GM12892 (cell line): ENCODE data around the gene KCNMA1.

Source experiments
- DNase-seq: peaks from one replicate; pipeline ENCODE4 v3.0.0; 2011; ENCODE audit not compliant: insufficient read length
- FAIRE-seq: peaks from 2 replicates; lab custom pipeline; 2011; peaks lifted over from hg19 to GRCh38; lab: Jason Lieb, UNC
- POLR2A ChIP-seq: IDR thresholded peaks from 2 replicates; pipeline ENCODE4 v1.6.1; 2011; ENCODE audit warnings: low read depth, low read length, control low read depth
- POLR2AphosphoS5 ChIP-seq: IDR thresholded peaks from 2 replicates; pipeline ENCODE4 v1.6.1; 2011; ENCODE audit warnings: low read depth, low read length, control low read depth
- TAF1 ChIP-seq: IDR thresholded peaks from 2 replicates; pipeline ENCODE4 v1.6.1; 2011; ENCODE audit warnings: low read depth, mild to moderate bottlenecking, control low read depth, low read length, borderline replicate concordance

The KCNMA1 gene

GRCh38 chr10:77541944-77542343, 95.7 kb downstream of the KCNMA1 start:
- no peak for TF ChIP-seq POLR2A
- TF ChIP-seq TAF1: no peak
- no peak for TF ChIP-seq POLR2AphosphoS5
- DNase-seq (no peak), FAIRE-seq (no peak)

DNA sequence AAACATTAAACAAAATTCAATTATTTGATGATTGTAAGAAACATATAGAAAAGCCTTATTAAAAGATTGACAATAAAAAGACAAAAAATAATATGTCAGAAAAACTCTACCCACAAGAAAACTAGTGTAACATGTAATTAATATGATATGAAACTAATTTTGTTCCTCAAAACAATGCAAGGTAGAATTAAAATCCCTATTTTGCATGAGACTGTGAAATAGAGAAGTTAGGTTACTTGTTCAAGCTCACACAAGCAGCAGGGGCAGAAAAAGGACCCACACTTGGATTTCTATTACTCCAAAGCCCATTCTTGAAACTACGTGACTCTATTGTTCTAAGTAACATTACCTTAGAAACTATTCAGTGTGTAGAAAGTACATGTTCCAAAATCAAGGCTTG, 96.4 kb downstream of the KCNMA1 start:
- DNase-seq: no peak
- no peak for TF ChIP-seq TAF1
- no peak for TF ChIP-seq POLR2AphosphoS5
- TF ChIP-seq POLR2A: no peak
- no peak for FAIRE-seq

DNA sequence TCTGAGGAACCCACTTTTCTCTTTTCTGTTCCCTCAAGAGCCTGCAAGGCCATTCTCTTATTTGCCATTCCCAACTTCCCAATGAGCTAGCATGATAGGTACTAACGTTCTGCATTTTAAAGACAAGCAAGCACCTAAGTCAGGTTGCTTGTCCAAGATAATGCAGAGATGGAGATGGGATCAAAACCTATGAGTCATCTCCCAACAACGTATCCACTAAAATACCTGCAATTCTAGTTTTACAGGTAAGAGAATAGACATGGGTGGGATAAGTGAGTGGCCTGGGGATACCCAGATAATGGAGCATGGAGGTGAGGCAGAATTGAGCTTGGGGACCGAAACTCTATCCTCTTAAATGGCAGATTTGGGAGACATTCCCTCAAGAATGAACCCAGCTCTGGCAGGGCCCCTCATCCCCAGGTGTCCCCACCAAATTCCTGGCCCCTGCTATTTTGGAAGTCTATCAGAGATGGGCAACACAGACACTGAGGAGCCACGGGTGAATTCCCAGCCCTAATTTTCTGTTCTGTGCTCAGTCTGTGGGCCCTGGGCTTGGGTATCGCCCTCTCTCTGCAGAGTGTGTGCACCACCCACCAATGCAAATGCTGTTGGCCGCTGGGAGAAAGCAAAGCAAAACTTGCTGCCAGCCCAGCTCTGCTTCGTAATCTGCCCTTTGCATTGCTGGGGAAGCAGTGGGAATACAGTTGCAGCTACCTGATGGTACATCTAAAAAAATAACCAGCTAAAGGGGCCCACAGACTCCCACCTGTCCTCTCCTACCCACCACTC, 98.3 kb downstream of the KCNMA1 start:
- FAIRE-seq: no peak
- TF ChIP-seq TAF1: no peak
- TF ChIP-seq POLR2A: no peak
- no peak for TF ChIP-seq POLR2AphosphoS5

GRCh38 chr10:77537720-77538373, 99.8 kb downstream of the KCNMA1 start:
- DNase-seq (no peak), FAIRE-seq (no peak)
- no peak for TF ChIP-seq POLR2A
- TF ChIP-seq TAF1: no peak
- TF ChIP-seq POLR2AphosphoS5: no peak

More for the DNA sequence above, 98.3 kb downstream of the KCNMA1 start:
- no peak for DNase-seq

GRCh38 chr10:77537071-77537470, 100.5 kb downstream of the KCNMA1 start:
- FAIRE-seq (peak; percentile 42), DNase-seq (no peak)
- TF ChIP-seq POLR2AphosphoS5: no peak
- TF ChIP-seq POLR2A: no peak
- TF ChIP-seq TAF1: no peak

DNA sequence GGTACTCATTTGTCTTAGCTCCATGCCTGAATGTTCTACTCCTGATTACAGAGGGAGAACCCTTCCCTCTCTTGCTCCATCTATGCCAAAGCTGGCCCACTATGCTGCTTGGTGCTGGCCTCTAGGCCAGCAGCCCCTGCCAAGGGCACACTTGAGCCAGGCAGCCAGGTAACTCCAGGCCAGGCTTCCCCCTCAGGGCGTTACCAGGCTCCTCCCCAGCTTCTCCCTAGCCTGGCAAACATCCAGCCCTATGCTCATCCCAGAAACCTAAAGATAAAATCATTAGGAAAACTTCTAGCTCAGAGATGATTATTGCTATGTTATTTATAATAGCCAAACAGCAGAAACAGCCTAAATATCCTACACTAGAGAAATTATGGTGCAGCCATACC, 103.7 kb downstream of the KCNMA1 start:
- no peak for DNase-seq
- no peak for FAIRE-seq
- TF ChIP-seq POLR2A (no peak), TAF1 (no peak), POLR2AphosphoS5 (no peak)

GRCh38 chr10:77533146-77533886, 104.3 kb downstream of the KCNMA1 start:
- FAIRE-seq (no peak), DNase-seq (no peak)
- TF ChIP-seq POLR2A: no peak
- no peak for TF ChIP-seq POLR2AphosphoS5
- TF ChIP-seq TAF1: no peak

GRCh38 chr10:77532068-77532467, 105.5 kb downstream of the KCNMA1 start:
- FAIRE-seq (peak; percentile 9), DNase-seq (no peak)
- TF ChIP-seq POLR2A (no peak), TAF1 (no peak), POLR2AphosphoS5 (no peak)

- no peak for TF ChIP-seq POLR2A
- no peak for TF ChIP-seq TAF1
- no peak for TF ChIP-seq POLR2AphosphoS5
- DNase-seq (no peak), FAIRE-seq (peak; percentile 65)
These were observed 106.1 kb downstream of the KCNMA1 start for GRCh38 chr10:77531441-77532001.

DNA sequence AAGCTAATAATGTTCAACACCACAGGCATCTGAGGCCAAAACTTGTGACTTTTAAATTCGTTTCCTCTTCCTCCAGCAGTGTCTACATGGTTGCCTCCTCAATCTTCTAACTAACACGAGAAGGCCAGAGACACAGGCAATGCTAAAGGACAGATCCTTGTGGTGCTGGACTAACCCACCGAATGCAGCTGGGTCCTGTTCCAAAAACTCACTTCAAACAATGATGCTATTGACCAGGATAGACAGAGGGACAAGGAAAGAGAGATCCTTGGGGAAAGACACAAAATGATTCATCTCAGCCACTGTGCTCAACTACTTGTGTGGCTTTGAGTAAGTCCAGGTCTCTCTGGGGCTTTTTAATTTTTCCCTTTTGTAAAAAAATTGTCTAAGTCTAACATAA, 107.6 kb downstream of the KCNMA1 start:
- FAIRE-seq (no peak), DNase-seq (no peak)
- TF ChIP-seq TAF1: no peak

DNA sequence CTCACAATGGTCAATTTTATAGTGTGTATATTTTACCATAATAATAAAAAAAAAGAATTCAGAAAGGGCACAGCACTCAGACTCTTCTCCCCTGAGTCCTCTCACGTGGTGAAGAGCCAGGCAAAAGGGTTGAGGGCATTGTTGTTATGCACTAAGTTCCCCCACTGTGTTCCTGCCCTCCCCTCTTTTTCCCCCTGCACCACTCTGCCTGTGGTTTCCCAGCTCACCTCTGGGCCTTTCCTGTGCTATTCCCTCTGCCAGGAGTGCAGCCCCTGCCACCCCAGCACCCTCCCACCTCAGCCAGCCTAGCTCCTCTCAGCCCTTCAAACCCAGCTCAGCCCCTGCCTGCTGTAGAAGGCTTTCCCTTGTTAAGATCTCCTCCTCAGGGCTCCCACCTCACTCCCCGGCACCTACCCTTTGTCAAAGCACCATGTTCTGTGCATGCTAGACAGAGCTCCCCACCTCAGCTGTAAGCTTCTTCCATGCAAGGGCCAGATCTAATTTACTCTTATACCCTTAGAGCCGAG, 108.5 kb downstream of the KCNMA1 start:
- no peak for FAIRE-seq
- no peak for DNase-seq
- TF ChIP-seq TAF1 (no peak), POLR2A (no peak), POLR2AphosphoS5 (no peak)

DNA sequence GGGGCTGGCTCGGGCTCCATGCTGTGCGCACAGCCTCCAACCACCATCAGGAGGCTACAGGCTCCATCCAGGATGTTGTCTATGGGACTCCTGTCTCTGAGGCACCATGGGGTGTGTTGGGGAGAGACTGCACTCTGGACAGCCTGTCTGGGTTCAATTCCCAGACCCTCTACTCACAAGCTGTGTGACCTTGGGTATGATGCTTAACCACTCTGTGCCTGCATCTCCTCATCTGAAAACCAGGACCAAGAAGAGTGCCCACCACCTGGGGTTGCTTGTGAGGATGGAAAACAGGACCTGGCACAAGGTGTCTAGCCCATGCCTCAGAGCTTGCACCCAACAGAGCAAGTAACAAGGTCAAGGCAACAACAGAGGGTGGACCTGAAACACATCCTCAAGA, 109.8 kb downstream of the KCNMA1 start:
- TF ChIP-seq POLR2A (no peak), POLR2AphosphoS5 (no peak), TAF1 (no peak)
- FAIRE-seq (no peak), DNase-seq (no peak)
